ENCODE data around the gene AP1AR.

AP1AR gene

DNA sequence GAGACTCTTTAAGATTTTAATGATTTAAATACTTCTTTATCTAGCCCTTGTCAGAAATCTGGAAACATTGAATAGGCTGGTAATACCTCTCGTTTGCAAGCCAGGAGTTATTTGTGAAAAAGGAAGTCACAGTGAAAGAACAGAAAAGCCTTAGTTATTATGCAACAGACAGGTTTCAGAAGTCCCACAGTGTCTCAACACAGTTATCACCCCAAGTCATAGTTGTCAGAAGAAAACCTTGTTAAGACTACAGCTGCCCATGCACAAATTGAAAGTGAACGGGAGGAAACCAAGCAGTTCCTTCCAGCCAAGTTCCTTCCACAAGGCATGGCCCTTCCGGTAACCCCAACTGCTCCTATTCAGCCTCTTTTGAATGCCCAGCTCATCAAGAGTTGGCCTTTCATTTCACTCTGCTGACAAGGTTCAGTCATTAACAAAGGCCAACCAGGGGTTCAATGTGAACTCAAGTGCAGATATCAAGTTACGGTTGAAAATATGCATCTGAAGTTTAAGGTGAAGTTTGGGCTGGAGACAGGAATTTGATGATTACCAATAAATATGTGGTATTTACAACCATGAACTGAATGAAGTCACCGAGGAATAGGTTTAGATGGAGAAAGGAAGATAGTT, 81.1 kb downstream of the AP1AR start:
- Histone ChIP-seq H4K91ac (ENCODE audit: low read depth, low read length) (no peak overlapping the region), H3K79me1 (ENCODE audit: low read length) (no peaks in the 10 kb centered on the region), H3K27ac (ENCODE audit: low read depth, low read length) (no peak overlapping the region)

DNA sequence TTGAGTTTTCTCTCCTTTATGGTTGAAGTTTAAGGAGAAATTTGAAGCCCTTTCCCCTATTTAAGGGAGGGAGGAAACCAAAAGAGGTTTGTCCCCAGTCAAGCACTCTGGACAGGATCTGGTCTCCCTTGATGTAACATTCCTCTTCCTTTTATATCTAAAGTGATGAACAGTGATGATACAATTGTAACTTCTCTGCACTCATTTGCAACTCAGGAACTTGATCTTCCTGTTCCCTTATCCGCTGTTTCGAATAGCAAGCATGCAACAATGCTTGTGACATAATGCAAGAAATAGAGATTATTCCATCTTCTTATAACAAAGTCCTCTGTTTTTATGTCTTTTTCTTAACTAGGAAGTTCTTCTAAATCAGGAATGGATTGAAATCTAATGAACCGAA, 83.9 kb downstream of the AP1AR start:
- Histone ChIP-seq H2BK5ac (ENCODE audit: low read depth, low read length, poor library complexity) (no peak overlapping the region), H3K4me2 (ENCODE audit: low read length) (no peak overlapping the region), H4K91ac (ENCODE audit: low read depth, low read length) (no peak overlapping the region), H4K8ac (ENCODE audit: low read depth, low read length) (no peak overlapping the region), H3K79me1 (ENCODE audit: low read length) (no peaks in the 10 kb centered on the region), H2AK5ac (ENCODE audit: low read length) (no peak overlapping the region), H3K23ac (ENCODE audit: low read length) (no peak overlapping the region), H2BK120ac (ENCODE audit: insufficient read depth, low read length, poor library complexity) (no peak overlapping the region), H3K4me1 (ENCODE audit: control insufficient read depth in 1 of 2, insufficient read depth in 2 of 2, low read length in 2 of 2) (no peaks in the 10 kb centered on the region), H4K12ac (ENCODE audit: low read depth, low read length) (no peak overlapping the region), H3K4ac (ENCODE audit: low read depth, low read length) (no peak overlapping the region), H3K36me3 (ENCODE audit: control insufficient read depth in 1 of 2, insufficient read depth in 2 of 2, low read length in 2 of 2) (no peaks in the 10 kb centered on the region), H3K27me3 (ENCODE audit: insufficient read depth, low read length) (no peaks in the 10 kb centered on the region), H2AFZ (ENCODE audit: insufficient read depth, low read length, poor library complexity) (no peak overlapping the region), H3K9ac (ENCODE audit: low read length) (no peak overlapping the region), H3K27ac (ENCODE audit: low read depth, low read length) (no peak overlapping the region), H3K18ac (ENCODE audit: low read length) (no peak overlapping the region), H2BK12ac (ENCODE audit: low read length) (no peak overlapping the region), H3K9me3 (ENCODE audit: insufficient read depth, low read depth, low read length) (no peaks in the 10 kb centered on the region), H3K14ac (ENCODE audit: low read length) (no peak overlapping the region), H3K4me3 (ENCODE audit: low read depth, low read length) (no peak overlapping the region), H3K79me2 (ENCODE audit: control insufficient read depth, insufficient read depth, low read length, poor library complexity) (no peaks in the 10 kb centered on the region)
- DNase-seq, result no peak
- no CpG with 5 or more reads among the region's 3 CpGs for WGBS (ENCODE audit: extremely low coverage, insufficient coverage, insufficient read length)

More for the DNA sequence above, 81.1 kb downstream of the AP1AR start:
- Histone ChIP-seq H4K8ac (ENCODE audit: low read depth, low read length) (no peak overlapping the region), H3K27me3 (ENCODE audit: insufficient read depth, low read length) (no peaks in the 10 kb centered on the region), H2BK12ac (ENCODE audit: low read length) (no peak overlapping the region), H2BK120ac (ENCODE audit: insufficient read depth, low read length, poor library complexity) (no peak overlapping the region), H3K9ac (ENCODE audit: low read length) (no peak overlapping the region), H3K4me1 (ENCODE audit: control insufficient read depth in 1 of 2, insufficient read depth in 2 of 2, low read length in 2 of 2) (no peaks in the 10 kb centered on the region), H3K23ac (ENCODE audit: low read length) (no peak overlapping the region), H3K36me3 (ENCODE audit: control insufficient read depth in 1 of 2, insufficient read depth in 2 of 2, low read length in 2 of 2) (no peaks in the 10 kb centered on the region), H4K12ac (ENCODE audit: low read depth, low read length) (no peak overlapping the region), H2AFZ (ENCODE audit: insufficient read depth, low read length, poor library complexity) (no peak overlapping the region), H3K4me3 (ENCODE audit: low read depth, low read length) (no peak overlapping the region), H3K79me2 (ENCODE audit: control insufficient read depth, insufficient read depth, low read length, poor library complexity) (no peaks in the 10 kb centered on the region), H2AK5ac (ENCODE audit: low read length) (no peak overlapping the region), H3K9me3 (ENCODE audit: insufficient read depth, low read depth, low read length) (no peaks in the 10 kb centered on the region), H2BK5ac (ENCODE audit: low read depth, low read length, poor library complexity) (no peak overlapping the region), H3K14ac (ENCODE audit: low read length) (no peak overlapping the region), H3K4ac (ENCODE audit: low read depth, low read length) (no peak overlapping the region), H3K4me2 (ENCODE audit: low read length) (no peak overlapping the region), H3K18ac (ENCODE audit: low read length) (no peak overlapping the region)
- no peak for DNase-seq
- no CpG with 5 or more reads among the region's 5 CpGs for WGBS (ENCODE audit: extremely low coverage, insufficient coverage, insufficient read length)

DNA sequence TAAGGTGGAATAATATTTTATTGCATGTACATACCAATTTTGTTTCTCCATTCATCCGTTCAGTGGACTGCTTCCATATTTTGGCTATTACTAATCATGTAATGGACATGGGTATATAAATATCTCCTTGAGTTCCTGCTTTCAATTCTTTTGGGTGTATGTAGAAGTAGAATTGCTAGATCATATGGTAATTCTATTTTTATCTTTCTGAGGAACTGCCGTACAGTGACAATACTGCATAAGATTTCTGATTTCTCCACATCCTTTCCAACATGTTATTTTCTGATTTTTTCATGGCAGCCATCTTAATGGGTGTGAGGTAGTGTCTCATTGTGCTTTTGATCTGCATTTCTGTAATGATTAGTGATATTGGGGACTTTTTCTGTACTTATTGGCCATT, 84.8 kb downstream of the AP1AR start:
- Histone ChIP-seq H2AK5ac (ENCODE audit: low read length) (no peak overlapping the region), H3K4me2 (ENCODE audit: low read length) (no peak overlapping the region), H2BK120ac (ENCODE audit: insufficient read depth, low read length, poor library complexity) (no peak overlapping the region), H2AFZ (ENCODE audit: insufficient read depth, low read length, poor library complexity) (no peak overlapping the region), H3K23ac (ENCODE audit: low read length) (no peak overlapping the region), H2BK12ac (ENCODE audit: low read length) (no peak overlapping the region), H4K8ac (ENCODE audit: low read depth, low read length) (no peak overlapping the region), H3K18ac (ENCODE audit: low read length) (no peak overlapping the region), H3K4ac (ENCODE audit: low read depth, low read length) (no peak overlapping the region), H3K36me3 (ENCODE audit: control insufficient read depth in 1 of 2, insufficient read depth in 2 of 2, low read length in 2 of 2) (no peaks in the 10 kb centered on the region), H2BK5ac (ENCODE audit: low read depth, low read length, poor library complexity) (no peak overlapping the region), H3K14ac (ENCODE audit: low read length) (no peak overlapping the region), H3K79me2 (ENCODE audit: control insufficient read depth, insufficient read depth, low read length, poor library complexity) (no peaks in the 10 kb centered on the region), H3K9ac (ENCODE audit: low read length) (no peak overlapping the region), H3K4me3 (ENCODE audit: low read depth, low read length) (no peak overlapping the region), H3K27ac (ENCODE audit: low read depth, low read length) (no peak overlapping the region), H3K9me3 (ENCODE audit: insufficient read depth, low read depth, low read length) (no peaks in the 10 kb centered on the region), H3K79me1 (ENCODE audit: low read length) (no peaks in the 10 kb centered on the region), H3K4me1 (ENCODE audit: control insufficient read depth in 1 of 2, insufficient read depth in 2 of 2, low read length in 2 of 2) (no peaks in the 10 kb centered on the region), H3K27me3 (ENCODE audit: insufficient read depth, low read length) (no peaks in the 10 kb centered on the region), H4K12ac (ENCODE audit: low read depth, low read length) (no peak overlapping the region), H4K91ac (ENCODE audit: low read depth, low read length) (no peak overlapping the region)
- no CpG with 5 or more reads among the region's 2 CpGs for WGBS (ENCODE audit: extremely low coverage, insufficient coverage, insufficient read length)
- DNase-seq, result no peak

DNA sequence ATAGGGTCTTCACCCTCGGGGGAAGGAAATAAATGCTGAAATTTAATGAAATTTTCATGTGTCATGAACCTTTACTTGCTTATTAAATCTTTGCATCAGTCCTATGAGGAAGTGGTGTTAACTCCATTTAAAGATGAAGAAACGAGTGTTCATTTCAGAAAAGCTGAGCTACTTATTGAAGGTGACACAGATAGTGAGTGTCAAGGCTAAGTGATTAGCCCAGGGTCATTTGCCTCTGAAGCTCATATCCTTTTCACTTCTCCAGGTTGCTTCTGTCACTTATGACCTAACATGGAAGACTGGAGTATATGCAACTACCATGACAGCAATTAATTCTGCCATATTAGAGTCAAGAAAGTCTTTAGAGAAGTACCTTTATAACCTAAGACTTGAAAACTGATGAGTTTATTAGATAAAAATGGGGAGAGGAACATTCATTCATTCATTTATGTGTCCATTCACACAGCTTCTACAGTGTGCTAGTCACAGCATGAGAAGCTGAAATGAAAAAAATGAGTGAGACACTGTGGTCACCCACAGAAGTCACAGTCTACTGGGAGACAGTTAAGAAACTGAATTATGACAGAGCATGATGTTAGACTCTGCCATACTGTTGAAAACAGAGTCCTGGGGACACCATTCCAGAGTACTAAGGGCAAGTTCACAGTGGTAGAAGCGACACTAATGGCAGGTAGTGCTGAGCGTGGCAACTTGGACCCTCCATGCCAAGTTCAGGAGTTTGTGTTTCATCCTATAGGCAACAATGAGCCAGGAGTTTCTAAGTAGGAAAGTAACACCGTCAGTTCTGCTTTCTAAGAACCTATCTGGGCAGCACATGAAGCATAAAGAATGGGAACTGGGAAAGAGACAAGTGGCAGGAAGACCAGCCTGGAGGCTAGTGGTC, 86.9 kb downstream of the AP1AR start:
- Histone ChIP-seq H3K4me1 (ENCODE audit: control insufficient read depth in 1 of 2, insufficient read depth in 2 of 2, low read length in 2 of 2) (no peaks in the 10 kb centered on the region), H3K27me3 (ENCODE audit: insufficient read depth, low read length) (no peaks in the 10 kb centered on the region), H3K36me3 (ENCODE audit: control insufficient read depth in 1 of 2, insufficient read depth in 2 of 2, low read length in 2 of 2) (no peaks in the 10 kb centered on the region), H3K4me2 (ENCODE audit: low read length) (no peak overlapping the region), H3K79me2 (ENCODE audit: control insufficient read depth, insufficient read depth, low read length, poor library complexity) (no peaks in the 10 kb centered on the region), H2AK5ac (ENCODE audit: low read length) (no peak overlapping the region), H3K18ac (ENCODE audit: low read length) (no peak overlapping the region), H4K12ac (ENCODE audit: low read depth, low read length) (no peak overlapping the region), H3K4ac (ENCODE audit: low read depth, low read length) (no peak overlapping the region), H4K8ac (ENCODE audit: low read depth, low read length) (no peak overlapping the region), H3K23ac (ENCODE audit: low read length) (no peak overlapping the region), H3K9ac (ENCODE audit: low read length) (no peak overlapping the region), H3K9me3 (ENCODE audit: insufficient read depth, low read depth, low read length) (no peaks in the 10 kb centered on the region), H2BK5ac (ENCODE audit: low read depth, low read length, poor library complexity) (no peak overlapping the region), H2BK120ac (ENCODE audit: insufficient read depth, low read length, poor library complexity) (no peak overlapping the region), H3K14ac (ENCODE audit: low read length) (no peak overlapping the region), H2AFZ (ENCODE audit: insufficient read depth, low read length, poor library complexity) (no peak overlapping the region), H3K79me1 (ENCODE audit: low read length) (no peaks in the 10 kb centered on the region), H3K27ac (ENCODE audit: low read depth, low read length) (no peak overlapping the region), H2BK12ac (ENCODE audit: low read length) (no peak overlapping the region), H4K91ac (ENCODE audit: low read depth, low read length) (no peak overlapping the region), H3K4me3 (ENCODE audit: low read depth, low read length) (no peak overlapping the region)
- WGBS (ENCODE audit: extremely low coverage, insufficient coverage, insufficient read length), result no CpG with 5 or more reads among the region's 5 CpGs
- DNase-seq, result no peak
